Smooth muscle cell (in vitro differentiated cells): ENCODE results near the gene SETDB1. TPM values are rescaled to one million over a fixed set of nuclear protein-coding genes. Genes with fewer than 3 reads are reported as not detected.
"Not testable (repeated sequence)": the region's sequence is repeated elsewhere in the genome, so short reads cannot be mapped to it uniquely, and the experiment has no call there.

Experiments
- DNase-seq: peaks from one replicate; lab custom pipeline; 2025; ENCODE audit not compliant: unreplicated experiment; lab: John Stamatoyannopoulos, UW
- H2AFZ ChIP-seq: fragments of 200-600 bp; sonication (generic); 2 replicates; pipeline ENCODE4 v1.6.0; 2016; ENCODE audit warnings: antibody characterized with exemption, low read depth, mild to moderate bottlenecking
- H3F3A ChIP-seq: fragments of 200-600 bp; sonication (generic); 2 replicates; pipeline ENCODE4 v1.6.0; 2017; ENCODE audit warnings: antibody characterized with exemption, low read depth
- H3K27ac ChIP-seq: fragments of 200-600 bp; sonication (generic); 2 replicates; pipeline ENCODE4 v1.5.1; 2016; ENCODE audit warnings: low read depth, mild to moderate bottlenecking
- H3K27me3 ChIP-seq: fragments of 200-600 bp; sonication (generic); 2 replicates; pipeline ENCODE4 v1.6.1; 2016; ENCODE audit warnings: low read depth, mild to moderate bottlenecking
- H3K36me3 ChIP-seq: fragments of 200-600 bp; sonication (generic); 2 replicates; pipeline ENCODE4 v1.5.1; 2016; ENCODE audit warnings: low read depth
- H3K4me1 ChIP-seq: fragments of 200-600 bp; sonication (generic); 2 replicates; pipeline ENCODE4 v1.5.1; 2016; ENCODE audit warnings: low read depth
- H3K4me2 ChIP-seq: fragments of 200-600 bp; sonication (generic); 2 replicates; pipeline ENCODE4 v1.6.0; 2016; ENCODE audit warnings: mild to moderate bottlenecking
- H3K4me3 ChIP-seq: fragments of 200-600 bp; sonication (generic); 2 replicates; pipeline ENCODE4 v1.5.1; 2016; ENCODE audit warnings: mild to moderate bottlenecking
- H3K79me2 ChIP-seq: fragments of 200-600 bp; sonication (generic); 2 replicates; pipeline ENCODE4 v1.6.0; 2016; ENCODE audit warnings: low read depth, mild to moderate bottlenecking
- H3K9ac ChIP-seq: fragments of 200-600 bp; sonication (generic); 2 replicates; pipeline ENCODE4 v1.6.0; 2016; ENCODE audit warnings: low read depth
- H3K9me3 ChIP-seq: fragments of 200-600 bp; sonication (generic); replicated peaks from 2 replicates; pipeline ENCODE4 v1.5.1; 2016; ENCODE audit warnings: low read depth
- H4K20me1 ChIP-seq: fragments of 200-600 bp; sonication (generic); 2 replicates; pipeline ENCODE4 v1.6.0; 2016; ENCODE audit warnings: low read depth
- WGBS: methylation state at CpG from one replicate; pipeline ENCODE4 v1.1.7; 2016; ENCODE audit warnings: low lambda C conversion rate; 5-methylcytosine and 5-hydroxymethylcytosine counted together
- polyA plus RNA-seq: library from polyadenylated mRNA; unstranded; fragments of >200 nt; fragmentation: Nextera tagmentation; extraction: Ambion mirVana; gene quantifications from 2 replicates; pipeline ENCODE4 v1.2.1, GENCODE V29; 2016
- total RNA-seq: library from RNA; depleted of rRNA; stranded (reverse); fragments of >200 nt; gene quantifications from 2 replicates; pipeline ENCODE4 v1.2.3, GENCODE V29; 2014
- TF ChIP-seq, protein P1 (sequence below): fragments of 200-600 bp; sonication (generic); IDR thresholded peaks from 2 replicates; pipeline ENCODE4 v1.5.1; 2017; ENCODE audit warnings: borderline replicate concordance, mild to moderate bottlenecking, antibody characterized with exemption; ENCODE audit not compliant: insufficient read depth, poor library complexity, severe bottlenecking

SETDB1 gene
- total RNA-seq (19.1 and 36.6 TPM in 2 replicates), polyA plus RNA-seq (11.3 and 11.6 TPM in 2 replicates)

GRCh38 chr1:150926097-150926741 lies at the start of gene SETDB1:
TSS of gene SETDB1 (plus strand) at chr1:150926363. CDS start at chr1:150927715, 1,352 bp downstream.
- Histone ChIP-seq H3K27me3 (no peaks in the 10 kb centered on the region), H3K36me3 (peaks cover 19% of the 10 kb centered on the region), H4K20me1 (no peaks in the 10 kb centered on the region), H3K27ac (peak within 1 kb of the TSS; percentile 85), H3F3A (no peaks in the 10 kb centered on the region), H3K79me2 (peaks cover 9% of the 10 kb centered on the region), H2AFZ (peak within 1 kb of the TSS; percentile 96), H3K9me3 (no peaks in the 10 kb centered on the region), H3K4me1 (no peaks in the 10 kb centered on the region), H3K4me3 (peak within 1 kb of the TSS; percentile 88), H3K9ac (peak within 1 kb of the TSS; percentile 94), H3K4me2 (peak within 1 kb of the TSS; percentile 94)
- WGBS, result under 1% methylated on average over 39 of the region's 39 CpGs
- TF ChIP-seq, protein P1, sequence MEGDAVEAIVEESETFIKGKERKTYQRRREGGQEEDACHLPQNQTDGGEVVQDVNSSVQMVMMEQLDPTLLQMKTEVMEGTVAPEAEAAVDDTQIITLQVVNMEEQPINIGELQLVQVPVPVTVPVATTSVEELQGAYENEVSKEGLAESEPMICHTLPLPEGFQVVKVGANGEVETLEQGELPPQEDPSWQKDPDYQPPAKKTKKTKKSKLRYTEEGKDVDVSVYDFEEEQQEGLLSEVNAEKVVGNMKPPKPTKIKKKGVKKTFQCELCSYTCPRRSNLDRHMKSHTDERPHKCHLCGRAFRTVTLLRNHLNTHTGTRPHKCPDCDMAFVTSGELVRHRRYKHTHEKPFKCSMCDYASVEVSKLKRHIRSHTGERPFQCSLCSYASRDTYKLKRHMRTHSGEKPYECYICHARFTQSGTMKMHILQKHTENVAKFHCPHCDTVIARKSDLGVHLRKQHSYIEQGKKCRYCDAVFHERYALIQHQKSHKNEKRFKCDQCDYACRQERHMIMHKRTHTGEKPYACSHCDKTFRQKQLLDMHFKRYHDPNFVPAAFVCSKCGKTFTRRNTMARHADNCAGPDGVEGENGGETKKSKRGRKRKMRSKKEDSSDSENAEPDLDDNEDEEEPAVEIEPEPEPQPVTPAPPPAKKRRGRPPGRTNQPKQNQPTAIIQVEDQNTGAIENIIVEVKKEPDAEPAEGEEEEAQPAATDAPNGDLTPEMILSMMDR, result no peak
- peak; percentile 63 for DNase-seq

DNA sequence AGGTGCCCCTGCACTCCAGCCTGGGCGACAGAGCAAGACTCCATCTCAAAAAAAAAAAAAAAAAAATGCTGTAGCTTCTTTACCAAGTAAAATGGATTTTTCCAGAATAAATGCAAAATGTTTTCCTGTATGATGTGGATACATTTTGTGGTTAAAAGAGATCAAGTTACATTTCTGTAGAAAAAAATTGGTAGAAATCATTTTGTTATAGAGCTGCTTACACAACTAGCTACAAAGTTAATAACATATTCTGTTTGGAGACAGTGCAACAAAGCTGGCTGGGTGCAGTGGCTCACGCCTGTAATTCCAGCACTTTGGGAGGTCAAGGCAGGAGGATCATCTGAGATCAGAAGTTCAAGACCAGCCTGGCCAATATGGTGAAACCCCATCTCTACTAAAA lies 47.2 kb upstream of the SETDB1 start:
- H3K36me3 ChIP-seq, H3K4me3 ChIP-seq, H3K9ac ChIP-seq, H3K27me3 ChIP-seq, H2AFZ ChIP-seq, DNase-seq, H3K27ac ChIP-seq, H3K9me3 ChIP-seq, H3K4me2 ChIP-seq: not testable (repeated sequence)
- Histone ChIP-seq H3F3A (peaks cover 14% of the 10 kb centered on the region), H4K20me1 (peaks cover 11% of the 10 kb centered on the region), H3K4me1 (peaks cover 16% of the 10 kb centered on the region), H3K79me2 (peaks cover 21% of the 10 kb centered on the region)
- WGBS, result 100% methylated on average over 2 of the region's 2 CpGs

- Histone ChIP-seq H3K27ac (peak overlapping the region; percentile 15), H3K79me2 (no peaks in the 10 kb centered on the region), H3K9me3 (no peaks in the 10 kb centered on the region), H3K4me1 (peaks cover 4% of the 10 kb centered on the region), H3K36me3 (no peaks in the 10 kb centered on the region), H3K9ac (no peak overlapping the region), H3K4me3 (no peak overlapping the region), H2AFZ (peak overlapping the region; percentile 54), H3F3A (peaks cover 6% of the 10 kb centered on the region), H3K4me2 (no peak overlapping the region), H4K20me1 (no peaks in the 10 kb centered on the region), H3K27me3 (no peaks in the 10 kb centered on the region)
- DNase-seq, result no peak
- 92% methylated on average over 2 of the region's 2 CpGs for WGBS
- TF ChIP-seq, protein P1, result no peak
Observed at GRCh38 chr1:150881331-150882070, 44.7 kb upstream of the SETDB1 start.

- not testable (repeated sequence) for H3K9ac ChIP-seq, H3K4me1 ChIP-seq, H4K20me1 ChIP-seq, H3K9me3 ChIP-seq, H3F3A ChIP-seq, H3K36me3 ChIP-seq, H2AFZ ChIP-seq, H3K27ac ChIP-seq, H3K79me2 ChIP-seq, H3K4me3 ChIP-seq, H3K27me3 ChIP-seq, H3K4me2 ChIP-seq, DNase-seq
- WGBS, result 94% methylated on average over 5 of the region's 5 CpGs
Observed at GRCh38 chr1:150883121-150883520, 43.0 kb upstream of the SETDB1 start.
